ENCODE data around the gene TMEM255B.
"Not testable (repeated sequence)": the region's sequence is repeated elsewhere in the genome, so short reads cannot be mapped to it uniquely, and the experiment has no call there.

The TMEM255B gene

DNA sequence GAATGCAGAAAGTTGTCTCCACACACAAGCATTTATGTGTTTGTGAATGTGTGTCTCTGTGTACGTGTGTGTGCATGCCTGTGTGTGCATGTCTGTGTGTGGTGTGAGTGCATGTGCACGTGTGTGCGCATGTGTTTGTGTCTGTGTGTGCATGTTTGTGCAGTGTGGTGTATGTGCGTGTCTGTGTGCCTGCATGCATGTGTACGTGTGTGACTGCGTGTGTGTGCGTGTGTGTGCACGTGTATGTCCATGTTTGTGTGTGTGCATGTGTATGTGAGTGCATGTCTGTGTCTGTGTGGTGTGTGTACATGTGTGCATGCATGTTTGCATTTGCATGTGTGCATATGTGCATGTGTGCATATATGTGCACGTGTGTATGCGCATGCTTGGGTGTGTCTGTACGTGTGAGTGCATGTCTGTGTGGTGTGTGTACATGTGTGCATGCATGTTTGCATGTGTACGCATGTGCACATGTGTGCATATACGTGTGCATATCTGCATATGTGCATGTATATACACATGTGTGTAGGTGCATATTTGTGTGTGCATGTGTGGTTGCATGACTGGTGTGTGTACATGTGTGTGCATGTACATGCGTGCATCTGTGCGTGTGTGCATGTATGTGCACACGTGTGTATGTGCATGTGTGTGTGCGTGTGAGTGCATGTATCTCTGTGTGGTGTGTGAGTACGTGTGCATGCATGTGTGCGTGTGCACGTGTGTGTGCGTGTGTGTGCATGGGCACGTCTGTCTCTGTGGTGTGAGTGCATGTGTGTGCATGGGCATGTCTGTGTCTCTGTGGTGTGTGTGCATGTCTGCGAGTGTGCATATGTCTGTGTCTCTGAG is 8.2 kb upstream of the TMEM255B start:
- no peak for DNase-seq

GRCh38 chr13:113751491-113751890 is 7.5 kb upstream of the TMEM255B start:
- DNase-seq, result no peak

DNA sequence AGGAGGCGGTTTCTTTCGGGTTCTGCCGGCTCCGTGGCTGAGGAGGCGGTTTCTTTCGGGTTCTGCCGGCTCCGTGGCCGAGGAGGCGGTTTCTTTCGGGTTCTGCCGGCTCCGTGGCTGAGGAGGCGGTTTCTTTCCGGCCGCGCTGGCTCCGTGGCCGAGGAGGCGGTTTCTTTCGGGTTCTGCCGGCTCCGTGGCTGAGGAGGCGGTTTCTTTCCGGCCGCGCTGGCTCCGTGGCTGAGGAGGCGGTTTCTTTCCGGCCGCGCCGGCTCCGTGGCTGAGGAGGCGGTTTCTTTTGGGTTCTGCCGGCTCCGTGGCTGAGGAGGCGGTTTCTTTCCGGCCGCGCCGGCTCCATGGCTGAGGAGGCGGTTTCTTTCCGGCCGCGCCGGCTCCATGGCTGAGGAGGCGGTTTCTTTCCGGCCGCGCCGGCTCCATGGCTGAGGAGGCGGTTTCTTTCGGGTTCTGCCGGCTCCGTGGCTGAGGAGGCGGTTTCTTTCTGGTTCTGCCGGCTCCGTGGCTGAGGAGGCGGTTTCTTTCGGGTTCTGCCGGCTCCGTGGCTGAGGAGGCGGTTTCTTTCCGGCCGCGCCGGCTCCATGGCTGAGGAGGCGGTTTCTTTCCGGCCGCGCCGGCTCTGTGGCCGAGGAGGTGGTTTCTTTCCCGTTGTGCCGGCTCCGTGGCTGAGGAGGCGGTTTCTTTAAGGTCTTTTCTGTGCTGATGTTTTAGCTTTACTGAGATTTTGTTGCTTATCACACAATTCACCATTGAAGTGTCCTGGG is 6.6 kb upstream of the TMEM255B start:
- DNase-seq, result not testable (repeated sequence)

DNA sequence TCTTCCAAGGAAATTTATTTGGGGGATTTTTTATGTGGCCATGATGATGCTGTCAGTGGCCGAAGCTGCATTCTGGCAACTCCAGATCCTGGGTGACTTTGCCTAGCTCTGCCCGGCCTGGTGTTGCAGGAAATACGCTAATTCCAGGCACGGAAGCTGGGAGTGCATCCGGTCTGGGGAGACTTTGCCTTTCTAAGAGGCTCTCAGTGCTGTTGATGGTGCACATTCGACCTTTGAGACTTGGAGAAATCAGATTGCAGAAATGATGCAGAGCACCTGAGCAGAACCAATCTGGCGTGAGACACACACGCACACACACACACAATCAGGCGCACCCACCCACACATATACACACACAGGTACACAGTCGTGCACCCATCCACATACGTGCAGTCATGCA is 5.9 kb upstream of the TMEM255B start:
- no peak for DNase-seq

- DNase-seq, result no peak
Measured at GRCh38 chr13:113754242-113754641, 4.8 kb upstream of the TMEM255B start.

GRCh38 chr13:113754691-113755090 is 4.3 kb upstream of the TMEM255B start:
- DNase-seq, result no peak

DNA sequence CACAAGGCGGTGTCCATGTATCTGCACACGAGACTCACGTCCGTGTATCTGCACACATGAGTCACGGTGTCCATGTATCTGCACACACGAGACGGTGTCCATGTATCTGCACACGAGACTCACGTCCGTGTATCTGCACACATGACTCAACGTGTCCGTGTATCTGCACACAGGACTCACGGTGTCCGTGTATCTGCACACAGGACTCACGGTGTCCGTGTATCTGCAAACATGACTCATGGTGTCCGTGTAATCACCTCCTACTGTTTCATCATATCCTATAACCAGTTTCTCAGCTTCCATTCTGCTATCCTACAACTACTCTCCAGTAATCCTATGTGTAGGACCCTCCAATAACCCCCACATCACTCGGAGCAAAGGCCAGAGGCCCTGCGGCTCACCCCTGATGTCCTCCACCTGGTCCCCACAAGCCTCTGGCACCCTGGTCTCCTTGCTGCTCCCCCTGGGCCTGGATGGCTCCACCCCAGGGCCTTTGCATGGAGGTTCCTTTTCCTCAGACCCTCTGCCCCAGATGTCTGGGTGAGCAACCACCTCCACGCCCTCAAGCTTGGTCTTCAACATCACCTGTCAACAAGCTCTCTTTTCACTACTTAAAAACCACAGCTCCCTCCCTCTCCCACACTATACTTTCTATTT is 2.5 kb upstream of the TMEM255B start:
- no peak for DNase-seq

GRCh38 chr13:113759525-113760137 is 605 bp downstream of the TMEM255B start:
- DNase-seq, result no peak

DNA sequence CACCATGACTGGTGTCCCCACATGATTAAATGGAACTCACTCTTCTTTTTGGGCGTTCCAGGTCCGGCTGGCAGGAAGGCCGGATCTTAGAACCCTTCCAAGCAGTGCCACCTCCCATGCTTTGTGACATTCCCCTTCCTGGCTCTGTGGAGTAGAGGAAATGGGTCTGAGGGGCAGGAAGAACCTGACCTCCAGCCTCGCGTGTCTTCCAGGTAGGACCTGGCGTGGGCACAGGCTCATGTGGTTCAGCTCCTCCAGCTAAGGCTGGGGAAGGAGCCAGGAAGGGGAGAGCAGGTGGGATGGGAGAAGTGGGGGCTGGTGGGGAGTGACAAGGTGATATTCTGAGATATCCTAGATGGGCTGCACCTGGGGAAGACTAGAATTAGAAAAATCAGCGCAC is 2.1 kb downstream of the TMEM255B start:
- no peak for DNase-seq

DNA sequence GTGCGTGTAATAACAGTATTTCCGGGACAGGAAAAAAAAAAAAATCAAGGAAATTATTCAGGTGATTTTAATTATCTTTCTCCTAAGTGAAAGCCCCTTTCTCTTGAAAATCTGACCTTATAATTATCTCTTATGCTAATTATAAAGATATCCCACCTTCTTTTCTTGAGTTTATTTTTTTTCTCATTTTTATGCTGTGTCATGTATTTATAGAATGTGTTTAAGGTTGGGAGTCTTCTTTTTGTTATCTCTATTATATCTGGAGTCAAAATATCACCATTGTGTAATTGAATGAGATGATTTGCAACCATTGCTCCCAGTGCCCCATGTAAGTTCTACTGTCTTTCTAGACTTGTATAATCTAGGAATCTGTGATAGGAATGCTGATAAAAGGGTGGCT is 3.0 kb downstream of the TMEM255B start:
- DNase-seq, result no peak

DNA sequence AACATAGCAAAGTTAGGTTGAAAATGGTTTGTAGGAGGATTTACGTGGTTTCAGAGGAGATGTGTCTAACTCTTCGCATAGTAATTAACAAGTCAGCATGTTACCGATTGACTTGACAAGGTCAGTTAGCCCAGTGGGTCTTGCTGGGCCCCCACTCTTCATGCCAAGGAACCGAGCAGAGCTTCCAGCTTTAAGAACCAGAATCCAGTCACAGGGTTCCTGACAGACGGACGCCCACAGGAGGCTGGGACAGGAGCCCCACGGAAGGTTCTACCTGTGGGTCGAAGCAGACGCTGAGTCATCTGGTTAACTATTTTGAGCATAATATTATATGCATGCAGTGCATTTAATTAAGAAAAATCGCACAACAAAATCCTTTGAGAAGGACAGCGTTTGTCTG is 3.5 kb downstream of the TMEM255B start:
- DNase-seq, result no peak

DNA sequence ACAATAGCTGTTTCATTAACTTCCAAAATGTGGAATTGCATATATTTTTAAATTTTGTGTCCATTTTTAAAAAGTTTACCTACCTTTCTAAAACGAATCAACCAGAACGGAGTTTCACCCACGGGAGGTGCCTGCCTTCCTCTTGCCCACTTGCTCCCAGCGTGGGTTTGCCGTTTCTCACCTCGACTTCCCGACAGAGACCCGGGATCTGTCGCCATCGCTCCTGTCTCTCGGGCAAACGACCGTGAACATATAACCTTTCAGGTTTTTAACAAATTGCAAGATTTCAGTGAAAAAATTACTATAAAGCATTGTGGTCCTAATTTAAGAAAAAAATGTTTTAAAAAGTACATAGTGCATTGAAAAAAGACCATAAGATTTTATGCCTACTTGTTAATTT is 4.2 kb downstream of the TMEM255B start:
- no peak for DNase-seq

DNA sequence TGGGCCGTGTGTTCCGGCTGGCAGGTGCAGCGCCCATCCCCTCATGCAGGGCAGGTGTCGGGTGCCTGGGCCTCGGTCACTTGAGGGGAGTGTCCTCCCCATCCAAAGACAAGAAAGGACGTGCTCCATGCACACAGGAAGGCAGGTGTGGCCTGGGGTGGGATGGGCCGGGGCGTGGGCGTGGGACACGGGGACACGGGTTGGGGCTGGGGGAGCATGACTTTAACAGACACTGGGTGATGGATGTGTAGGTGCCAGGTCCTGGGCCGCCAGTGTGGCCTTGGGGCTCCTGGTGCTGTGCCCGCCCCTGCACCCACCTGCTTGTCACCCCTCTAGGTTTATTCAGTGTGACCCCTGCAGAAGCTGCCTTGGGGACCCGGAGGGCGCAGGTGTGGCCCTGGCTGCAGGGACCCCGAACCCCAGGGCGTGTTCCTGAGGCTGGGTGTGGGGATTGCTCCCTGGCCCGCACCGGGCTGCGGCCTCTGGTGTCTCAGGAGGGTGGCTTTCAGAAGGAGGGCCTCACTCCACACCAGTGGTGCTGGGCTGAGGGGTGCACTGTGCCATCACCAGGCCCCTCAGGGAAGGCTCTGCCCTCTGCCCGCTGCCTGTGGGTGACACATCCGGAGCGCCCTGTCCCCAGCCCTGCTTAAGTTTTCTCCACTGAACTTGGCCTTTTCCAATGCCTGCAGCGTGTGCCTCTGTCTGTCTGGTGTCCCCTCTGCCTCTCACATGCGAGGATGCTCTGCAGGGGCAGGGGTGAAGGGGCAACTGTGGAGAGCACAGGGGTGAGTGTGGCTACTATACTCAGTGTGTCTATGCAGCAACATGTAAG is 5.2 kb downstream of the TMEM255B start:
- no peak for DNase-seq

DNA sequence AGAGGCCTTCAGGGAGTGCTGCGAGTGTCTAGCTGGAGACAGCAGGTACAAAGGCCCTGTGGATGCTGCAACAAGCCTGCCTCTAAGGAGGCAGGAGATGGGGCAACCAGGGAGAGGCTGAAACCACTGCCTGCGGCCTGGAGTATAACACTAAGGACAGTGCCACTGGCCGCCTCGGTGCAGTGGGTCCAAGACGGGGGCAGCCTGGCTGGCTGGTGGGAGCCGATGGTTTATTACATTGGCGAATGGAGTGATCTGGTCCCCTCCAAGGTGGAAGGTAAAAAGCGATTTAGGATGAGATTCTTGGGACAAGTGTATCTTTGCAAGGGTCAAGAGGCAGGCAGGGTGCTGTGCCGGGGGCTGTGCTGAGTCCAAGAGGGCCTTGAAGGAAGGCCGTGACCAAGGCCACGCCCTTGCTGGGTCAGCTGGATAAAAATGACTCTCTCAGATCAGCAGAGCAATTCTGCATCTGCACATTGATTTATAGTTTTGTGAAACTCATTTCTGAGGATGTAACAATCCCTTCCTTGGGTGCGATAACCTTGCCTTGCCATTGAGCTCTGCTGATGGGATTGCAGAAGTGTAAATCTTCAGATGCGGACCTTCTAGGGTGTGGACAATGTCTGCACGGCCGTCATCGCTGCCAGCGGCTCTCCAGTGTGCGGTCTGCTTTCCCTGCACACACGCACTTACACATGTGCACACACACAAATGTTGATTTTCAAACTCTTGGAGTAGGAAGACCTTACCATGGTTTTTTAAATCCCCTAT is 6.0 kb downstream of the TMEM255B start:
- no peak for DNase-seq

GRCh38 chr13:113765564-113765910 is 6.5 kb downstream of the TMEM255B start:
- DNase-seq, result no peak

DNA sequence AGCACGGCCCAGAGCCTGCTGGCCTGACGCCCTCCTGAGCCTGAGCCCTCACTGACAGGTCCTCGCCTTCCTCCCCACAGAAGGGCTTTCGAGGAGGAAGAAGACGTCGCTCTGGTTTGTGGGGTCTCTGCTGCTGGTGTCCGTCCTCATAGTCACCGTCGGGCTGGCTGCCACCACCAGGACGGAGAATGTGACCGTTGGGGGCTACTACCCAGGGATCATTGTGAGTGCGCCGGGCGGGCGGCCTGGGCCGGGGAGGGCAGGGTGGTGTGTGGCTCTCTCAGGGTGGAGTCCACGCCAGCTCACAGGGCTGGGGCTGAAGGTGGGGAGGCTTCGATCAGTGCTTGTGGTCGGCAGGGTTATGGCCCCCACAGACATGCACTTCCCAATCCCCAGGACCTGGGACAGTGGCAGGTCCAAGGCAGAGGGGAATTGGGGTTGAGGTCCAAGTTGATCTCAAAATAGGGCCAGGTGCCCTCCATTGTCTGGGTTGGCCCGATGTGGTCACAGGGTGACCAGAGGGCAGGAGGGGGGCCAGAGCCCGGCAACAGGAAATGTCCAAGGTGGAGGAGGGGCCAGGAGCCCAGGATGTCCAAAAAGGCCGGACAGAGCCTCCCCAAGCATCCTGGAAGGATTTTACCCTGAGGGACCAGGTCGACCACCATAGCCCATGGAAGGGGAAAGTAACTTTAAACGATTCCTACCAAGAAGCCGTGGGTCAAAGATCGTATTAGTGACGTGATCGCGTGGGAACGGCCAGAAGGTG is 7.2 kb downstream of the TMEM255B start:
- no peak for DNase-seq

DNA sequence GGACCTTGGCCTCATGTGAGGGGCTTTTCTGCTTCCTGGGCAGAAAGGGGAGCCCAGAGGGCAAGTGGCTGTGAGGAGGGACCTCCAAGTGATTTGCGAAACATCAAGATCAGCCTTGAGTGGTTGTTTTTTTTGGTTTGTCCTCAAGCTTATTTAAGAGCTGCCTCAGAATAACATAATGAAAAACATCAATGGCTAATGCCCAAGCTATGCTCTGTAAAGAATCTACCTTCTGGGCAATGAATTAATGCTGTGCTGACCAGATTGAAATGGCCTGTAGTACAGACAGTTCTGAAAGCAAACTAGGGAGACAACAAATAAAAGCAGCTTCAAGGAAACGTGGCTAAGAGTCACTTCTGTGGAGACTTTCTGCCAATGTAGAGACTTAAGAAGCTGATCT is 8.3 kb downstream of the TMEM255B start:
- DNase-seq, result no peak

GRCh38 chr13:113768018-113768905 is 9.2 kb downstream of the TMEM255B start:
- no peak for DNase-seq

- no peak for DNase-seq
Measured at GRCh38 chr13:113769106-113769505, 10.1 kb downstream of the TMEM255B start.

DNA sequence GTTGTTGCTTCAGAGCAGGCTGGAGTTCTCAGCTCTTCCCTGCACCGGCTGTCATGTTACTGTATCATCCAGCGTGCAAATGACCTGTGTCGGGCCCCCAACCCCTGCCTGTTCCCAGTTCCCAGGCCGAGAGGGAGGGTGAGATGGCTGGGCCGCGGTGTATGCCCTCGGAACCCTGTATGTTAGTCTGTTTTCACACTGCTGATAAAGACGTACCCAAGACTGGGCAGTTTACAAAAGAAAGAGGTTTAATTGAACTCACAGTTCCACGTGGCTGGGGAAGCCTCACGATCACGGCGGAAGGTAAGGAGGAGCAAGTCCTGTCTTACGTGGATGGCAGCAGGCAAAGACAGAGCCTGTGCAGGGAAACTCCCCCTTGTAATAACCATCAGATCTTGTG is 10.9 kb downstream of the TMEM255B start:
- no peak for DNase-seq

Measured in NCI-H1694 (cell line).